ENCODE data around the gene HKDC1.

HKDC1 gene

DNA sequence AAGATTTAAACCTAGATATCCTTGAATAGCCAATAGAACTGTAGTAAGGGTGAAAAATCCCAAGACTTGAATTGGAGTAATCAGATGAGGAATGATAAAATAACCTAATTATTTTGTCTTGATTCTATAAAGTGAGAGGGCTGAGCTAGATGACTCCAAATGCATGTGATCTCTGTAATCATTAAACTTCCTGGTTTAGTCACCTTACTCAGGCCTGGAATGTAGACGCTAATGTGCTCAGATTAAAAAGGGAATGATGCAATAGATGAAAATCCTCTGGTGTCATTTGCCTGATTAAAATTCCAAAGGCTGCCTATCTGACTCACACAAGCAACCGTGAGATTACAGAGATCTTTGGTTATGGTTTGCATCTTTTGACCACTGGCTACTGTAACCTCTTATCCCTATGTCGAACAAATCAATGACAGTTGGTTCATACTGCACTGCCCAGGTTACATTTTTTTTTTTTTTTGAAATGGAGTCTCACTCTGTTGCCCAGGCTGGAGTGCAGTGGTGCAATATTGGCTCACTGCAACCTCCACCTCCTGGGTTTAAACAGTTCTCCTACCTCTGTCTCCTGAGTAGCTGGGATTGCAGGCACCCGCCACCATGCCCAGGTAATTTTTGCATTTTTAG is 2.9 kb upstream of the HKDC1 start:
- DNase-seq (ENCODE audit: low spot score) = no peak

DNA sequence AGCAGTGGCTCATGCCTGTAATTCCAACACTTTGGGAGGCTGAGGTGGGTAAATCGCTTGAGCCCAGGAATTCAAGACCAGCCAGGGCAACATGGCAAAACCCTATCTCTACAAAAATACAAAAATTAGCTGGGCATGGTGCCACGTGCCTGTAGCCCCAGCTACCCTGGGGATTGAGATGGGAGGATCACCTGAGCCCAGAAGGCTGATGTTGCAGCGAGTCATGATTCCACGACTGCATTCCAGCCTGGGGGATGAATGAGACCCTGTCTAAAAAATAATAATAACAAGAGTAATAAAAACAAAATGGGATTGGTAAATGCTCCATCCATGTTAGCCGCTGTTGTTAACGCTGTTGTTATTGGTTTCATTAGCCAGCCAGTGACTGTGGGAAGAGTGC is 1.3 kb upstream of the HKDC1 start:
- DNase-seq (ENCODE audit: low spot score) = no peak

DNA sequence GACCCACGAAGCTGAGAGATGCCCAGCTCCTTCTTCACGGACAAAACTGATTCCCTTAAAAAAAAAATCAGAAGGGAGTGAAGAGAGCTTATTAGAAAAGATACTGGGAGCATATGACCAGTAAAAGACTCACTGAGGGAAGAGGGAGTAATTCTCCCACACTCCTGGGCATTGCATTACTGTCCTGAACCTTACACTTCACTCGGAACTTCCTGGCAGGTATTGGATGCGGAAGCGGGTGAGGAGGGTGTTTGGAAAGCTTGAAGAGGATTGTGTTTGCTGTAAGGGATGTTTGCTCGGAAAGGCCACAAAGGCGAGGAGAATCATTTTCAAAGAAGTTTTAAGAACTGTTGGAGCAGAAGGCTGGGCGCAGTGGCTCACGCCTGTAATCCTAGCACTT is 375 bp downstream of the HKDC1 start:
- DNase-seq (ENCODE audit: low spot score) = no peak

DNA sequence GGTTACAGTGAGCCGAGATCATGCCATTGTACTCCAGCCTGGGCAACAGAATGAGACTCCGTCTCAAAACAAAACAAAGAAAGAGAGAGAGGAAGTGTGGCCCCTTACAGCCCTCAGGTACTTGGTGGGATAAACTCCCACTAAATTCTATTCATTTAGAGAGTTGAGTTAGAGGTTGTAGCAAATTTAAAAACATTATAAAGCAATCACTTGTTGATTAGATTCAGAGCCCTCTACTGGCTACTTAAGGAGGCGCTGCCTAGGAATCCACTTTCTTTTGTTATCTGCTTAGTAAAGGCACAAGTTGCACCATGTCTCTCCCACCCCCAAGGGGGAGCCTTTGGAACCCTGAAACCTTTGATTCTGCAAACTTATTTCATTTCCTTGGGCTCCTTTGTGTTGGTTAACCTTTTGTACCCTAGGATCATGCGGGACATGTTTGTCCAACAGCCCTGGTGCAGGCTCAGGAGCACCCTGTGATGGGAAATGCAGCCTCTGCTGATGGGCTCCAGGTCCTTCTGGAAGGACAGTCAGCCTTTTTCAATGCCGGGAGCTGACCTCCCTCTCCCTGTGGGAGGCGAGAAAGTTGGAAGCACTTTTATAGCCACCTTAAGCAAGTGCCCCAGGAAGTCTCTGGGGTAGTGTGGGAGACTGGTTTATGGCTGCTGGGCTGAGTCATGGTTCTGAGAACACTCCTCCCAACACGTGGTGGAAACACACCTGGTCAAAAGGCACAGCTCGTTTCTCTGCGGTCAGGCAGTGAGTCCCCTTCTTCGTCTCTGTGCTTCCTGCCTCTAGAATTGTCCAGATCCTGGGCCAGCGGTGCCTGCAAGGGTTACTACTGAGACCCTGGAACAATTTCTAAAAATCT is 2.3 kb downstream of the HKDC1 start:
- DNase-seq (ENCODE audit: low spot score) = no peak

DNA sequence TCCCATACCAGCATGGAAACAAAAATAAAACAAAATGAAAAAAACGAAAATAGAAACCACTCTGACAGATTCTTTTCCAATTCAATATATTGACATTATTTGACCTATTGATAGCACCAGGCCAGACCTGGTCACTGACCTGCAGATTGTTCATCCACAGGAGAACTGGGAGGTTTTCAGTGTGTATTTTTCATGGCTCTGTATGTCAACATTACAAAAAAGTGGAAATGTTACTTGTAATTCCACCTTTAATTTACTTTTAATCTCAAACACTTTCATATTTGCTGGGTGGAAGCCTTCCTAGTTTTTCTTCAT is 2.9 kb downstream of the HKDC1 start:
- DNase-seq (ENCODE audit: low spot score) = no peak

DNA sequence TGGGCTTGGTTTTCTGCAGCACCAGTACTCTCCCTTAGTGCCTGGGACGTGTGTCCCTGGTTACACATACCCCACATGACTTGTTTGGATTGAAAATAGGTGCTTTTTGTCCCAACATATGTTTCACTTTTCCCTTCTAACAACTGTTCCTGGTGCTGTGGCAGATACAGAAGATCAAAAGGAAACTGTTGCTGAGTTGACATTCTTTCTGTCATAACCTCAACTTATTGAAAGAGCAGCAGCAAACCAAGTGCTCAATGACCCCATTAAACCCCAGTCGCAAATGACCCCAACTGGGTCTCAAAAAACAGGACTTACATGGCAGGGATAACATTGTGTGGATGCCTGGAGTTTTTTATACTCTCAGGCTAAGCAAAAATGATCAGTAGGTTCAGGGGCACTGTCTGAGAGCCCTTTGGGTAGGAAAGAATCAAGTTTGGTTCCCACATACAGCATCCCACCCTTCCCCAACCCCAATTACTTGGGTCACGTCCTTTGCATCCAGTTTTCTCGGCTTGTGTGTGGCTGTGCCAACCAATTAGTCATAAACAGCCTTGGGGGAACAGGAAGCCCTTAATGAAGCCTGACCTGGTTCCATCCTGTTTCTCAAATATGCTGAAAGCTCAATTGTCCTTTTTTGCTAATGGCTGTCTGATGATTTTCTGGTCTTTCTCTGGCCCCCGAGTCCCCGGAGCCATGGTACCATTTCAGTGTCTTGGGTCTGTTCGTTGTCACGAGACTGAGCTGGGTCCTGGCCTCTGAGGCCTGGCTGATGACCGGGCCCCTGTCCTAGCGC is 4.9 kb downstream of the HKDC1 start:
- no peak for DNase-seq (ENCODE audit: low spot score)

DNA sequence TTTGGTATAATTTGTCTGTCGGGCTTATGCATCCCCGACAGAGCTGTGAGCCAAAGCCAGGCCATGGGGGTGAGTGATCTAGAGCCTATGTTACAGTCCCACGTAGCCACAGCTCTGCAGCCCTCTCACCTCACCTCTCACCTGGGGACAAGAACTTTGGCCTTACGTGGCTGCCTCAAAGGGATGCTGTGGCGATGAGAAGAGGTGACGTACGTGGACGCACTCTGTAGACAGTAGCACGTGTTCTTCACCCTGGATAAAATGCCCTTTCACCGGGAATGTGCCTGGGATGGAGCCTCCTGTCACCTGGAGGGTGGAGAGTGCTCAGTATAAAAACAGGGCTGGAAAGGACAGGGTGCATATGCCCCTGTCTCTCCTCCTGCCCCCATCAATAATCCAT is 5.5 kb downstream of the HKDC1 start:
- no peak for DNase-seq (ENCODE audit: low spot score)

DNA sequence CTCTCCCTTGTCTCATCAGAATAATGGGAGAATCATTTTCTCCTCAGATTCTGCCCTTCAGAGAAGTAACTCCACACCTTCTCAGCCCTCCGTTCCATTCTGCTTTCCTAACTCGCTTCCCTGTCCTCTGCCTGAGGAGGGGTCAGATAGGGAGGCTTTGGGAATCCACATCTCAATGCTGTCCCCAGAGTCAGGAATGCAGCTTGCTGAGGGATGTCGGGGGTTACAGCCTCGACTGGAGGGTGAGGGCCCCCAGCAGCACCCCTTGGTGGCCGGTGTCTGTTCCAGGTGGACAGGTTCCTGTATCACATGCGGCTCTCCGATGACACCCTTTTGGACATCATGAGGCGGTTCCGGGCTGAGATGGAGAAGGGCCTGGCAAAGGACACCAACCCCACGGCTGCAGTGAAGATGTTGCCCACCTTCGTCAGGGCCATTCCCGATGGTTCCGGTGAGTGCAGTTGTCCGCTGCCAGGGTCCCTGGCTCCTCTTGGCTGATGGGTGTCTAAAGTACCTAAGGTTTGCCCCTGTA is 6.9 kb downstream of the HKDC1 start:
- no peak for DNase-seq (ENCODE audit: low spot score)

DNA sequence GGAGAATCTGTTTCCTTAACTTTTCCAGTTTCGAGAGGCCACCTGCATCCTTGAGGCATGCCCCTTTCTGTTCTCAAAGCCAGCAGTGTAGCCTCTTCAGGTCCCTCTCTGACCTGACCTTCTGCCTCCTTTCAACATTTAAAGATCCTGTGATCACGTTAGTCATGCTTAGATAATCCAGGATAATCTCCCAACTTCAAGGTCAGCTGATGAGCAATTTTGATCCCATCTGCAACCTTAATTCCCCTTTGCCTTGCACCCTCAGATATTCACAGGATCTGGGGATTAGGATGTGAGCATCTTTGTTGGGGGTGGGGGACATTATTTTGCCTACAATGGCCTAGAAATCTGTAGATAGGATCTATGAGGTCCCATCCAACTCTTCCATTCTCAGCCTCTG is 8.0 kb downstream of the HKDC1 start:
- DNase-seq (ENCODE audit: low spot score) = no peak

DNA sequence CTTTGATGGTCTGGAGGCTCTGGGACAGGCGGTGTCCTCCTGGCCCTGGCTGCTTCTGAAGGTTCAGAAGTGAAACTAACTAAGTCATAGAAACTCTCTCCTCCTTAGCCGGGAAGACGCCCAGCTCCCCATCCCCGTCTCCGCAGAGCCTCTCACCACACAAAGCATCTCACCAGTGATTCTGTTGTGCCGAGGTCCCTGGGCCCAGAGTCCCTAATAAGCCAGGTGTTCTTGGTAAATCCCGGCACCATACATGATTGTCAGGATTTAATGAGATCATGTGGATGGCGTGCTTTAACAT is 9.4 kb downstream of the HKDC1 start:
- DNase-seq (ENCODE audit: low spot score) = no peak

DNA sequence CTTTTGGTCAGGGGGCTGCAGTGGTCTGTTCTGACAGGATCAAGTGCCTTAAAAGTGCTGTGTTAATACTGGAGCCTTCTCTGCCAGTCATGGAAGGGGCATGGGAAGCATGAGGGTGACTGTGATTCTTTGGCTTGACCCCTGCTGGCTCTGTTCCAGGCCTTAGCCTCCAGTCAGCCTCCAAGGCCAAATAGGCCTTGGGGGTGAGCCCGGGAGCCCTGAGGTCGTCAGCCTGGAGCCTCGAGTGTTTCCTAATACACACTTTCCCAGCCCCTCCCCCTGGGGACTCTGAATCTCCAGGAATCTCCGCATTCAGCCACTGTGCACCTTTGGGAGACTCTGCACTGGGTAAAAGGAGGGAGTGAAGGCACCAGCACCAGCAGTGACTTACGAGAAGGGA is 10.0 kb downstream of the HKDC1 start:
- DNase-seq (ENCODE audit: low spot score) = no peak

DNA sequence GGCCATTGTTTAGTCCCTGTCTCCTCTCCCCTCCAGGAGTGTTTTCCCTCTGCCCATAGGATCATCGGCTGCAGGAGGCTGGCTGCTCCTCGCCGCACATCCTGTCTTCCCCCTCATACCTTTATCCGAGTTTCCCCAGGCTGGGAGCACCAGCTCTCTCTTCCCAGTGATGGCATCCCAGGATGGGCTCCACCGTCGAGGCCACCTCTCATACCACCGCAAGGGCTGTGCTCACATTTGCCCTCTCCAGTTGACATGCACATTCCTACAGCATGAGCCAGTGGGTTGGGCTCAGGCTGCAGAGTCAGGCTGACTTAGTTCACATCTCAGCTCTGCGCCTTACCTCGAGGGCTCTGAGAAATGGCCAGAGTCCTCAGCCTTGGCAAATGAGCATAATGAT is 12.1 kb downstream of the HKDC1 start:
- no peak for DNase-seq (ENCODE audit: low spot score)

DNA sequence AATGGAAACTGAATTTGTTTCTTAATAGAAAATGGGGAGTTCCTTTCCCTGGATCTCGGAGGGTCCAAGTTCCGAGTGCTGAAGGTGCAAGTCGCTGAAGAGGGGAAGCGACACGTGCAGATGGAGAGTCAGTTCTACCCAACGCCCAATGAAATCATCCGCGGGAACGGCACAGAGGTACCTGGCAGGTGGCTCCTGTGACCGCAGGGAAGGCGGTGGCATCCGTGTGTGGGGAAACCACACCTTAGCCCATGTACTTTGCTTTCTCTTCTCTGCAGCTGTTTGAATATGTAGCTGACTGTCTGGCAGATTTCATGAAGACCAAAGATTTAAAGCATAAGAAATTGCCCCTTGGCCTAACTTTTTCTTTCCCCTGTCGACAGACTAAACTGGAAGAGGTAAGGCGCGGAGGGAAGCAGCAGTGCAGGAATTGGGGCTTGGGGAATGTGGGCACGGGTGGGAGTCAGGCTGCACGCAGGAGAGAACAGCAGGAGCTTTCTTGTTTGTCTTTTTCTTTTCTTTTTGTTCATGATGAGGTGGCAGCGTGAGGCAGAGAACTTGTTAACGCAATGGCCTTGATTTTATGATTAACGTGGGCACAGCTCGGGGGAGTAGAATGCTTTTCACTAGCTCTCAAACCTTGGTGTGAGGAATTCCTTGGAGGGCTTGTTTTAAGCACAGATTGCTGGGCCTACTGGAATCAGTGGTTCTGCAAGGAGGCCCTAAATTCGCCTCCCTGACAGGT is 12.8 kb downstream of the HKDC1 start:
- no peak for DNase-seq (ENCODE audit: low spot score)

DNA sequence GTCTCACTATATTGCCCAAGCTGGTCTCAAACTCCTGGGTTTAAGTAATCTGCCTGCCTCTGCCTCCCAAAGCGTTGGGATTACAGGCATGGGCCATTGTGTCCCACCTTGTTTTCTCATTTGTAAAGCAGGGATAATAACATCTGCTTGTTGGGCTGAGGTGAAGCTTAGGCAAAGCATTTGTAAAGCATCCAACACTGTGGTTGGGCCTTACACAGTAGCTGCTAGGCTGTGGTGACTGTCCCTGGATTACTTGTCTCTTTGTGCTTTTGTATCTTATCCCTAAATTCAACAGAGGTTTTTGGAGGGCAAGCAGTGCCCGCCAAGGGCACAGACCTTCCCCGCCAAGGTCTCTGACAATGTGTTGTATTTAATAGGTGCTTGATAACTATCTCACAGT is 14.3 kb downstream of the HKDC1 start:
- no peak for DNase-seq (ENCODE audit: low spot score)

DNA sequence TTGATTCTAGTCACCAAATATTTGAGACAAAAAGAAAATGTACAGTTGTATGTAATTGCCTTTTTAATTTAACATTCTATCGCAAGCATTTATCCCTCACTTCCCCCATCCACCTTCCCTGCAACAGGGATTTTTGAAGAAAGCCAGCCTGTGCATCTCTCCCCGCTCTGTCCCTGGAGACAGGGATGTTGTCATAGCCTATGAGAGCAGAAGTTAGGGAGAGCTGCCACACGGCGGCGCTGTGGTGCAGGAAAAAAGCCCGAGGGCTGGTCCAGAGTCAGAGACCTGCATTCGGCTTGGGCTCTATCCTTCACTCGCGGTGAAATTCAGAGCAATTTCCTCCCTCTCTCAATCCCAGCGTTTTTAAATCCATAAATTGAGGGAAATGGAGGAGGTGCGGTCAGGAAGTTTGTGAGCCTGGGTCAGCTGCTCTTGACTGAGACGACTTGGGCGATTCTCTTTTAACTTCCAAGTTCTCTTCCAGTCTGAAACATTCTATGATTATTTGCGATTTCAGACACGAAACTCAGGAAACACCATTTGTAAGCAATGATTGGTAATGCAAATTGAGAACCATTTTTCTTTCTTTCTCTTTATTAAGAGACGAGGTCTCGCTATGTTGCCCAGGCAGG is 17.5 kb downstream of the HKDC1 start:
- DNase-seq (ENCODE audit: low spot score) = peak; percentile 88

DNA sequence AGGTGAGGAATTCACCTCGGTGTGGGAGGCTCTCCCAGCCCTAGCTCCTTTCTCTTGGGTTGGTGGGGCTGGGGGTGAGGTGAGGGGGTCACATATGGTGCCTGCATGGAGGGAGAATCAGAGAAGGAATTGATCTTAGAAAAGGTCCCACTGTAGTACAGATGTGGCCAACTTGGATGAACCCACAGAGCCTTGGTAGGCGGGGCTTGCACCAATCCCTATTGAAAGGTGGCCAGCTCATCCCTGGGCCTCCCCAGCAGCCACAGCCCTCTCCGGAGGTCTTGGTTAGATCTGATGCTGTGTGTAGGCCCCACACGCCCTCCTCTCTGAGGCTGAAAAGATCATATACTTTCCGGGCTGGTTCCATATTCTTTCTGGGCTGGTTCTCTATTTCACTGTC is 19.0 kb downstream of the HKDC1 start:
- DNase-seq (ENCODE audit: low spot score) = no peak

DNA sequence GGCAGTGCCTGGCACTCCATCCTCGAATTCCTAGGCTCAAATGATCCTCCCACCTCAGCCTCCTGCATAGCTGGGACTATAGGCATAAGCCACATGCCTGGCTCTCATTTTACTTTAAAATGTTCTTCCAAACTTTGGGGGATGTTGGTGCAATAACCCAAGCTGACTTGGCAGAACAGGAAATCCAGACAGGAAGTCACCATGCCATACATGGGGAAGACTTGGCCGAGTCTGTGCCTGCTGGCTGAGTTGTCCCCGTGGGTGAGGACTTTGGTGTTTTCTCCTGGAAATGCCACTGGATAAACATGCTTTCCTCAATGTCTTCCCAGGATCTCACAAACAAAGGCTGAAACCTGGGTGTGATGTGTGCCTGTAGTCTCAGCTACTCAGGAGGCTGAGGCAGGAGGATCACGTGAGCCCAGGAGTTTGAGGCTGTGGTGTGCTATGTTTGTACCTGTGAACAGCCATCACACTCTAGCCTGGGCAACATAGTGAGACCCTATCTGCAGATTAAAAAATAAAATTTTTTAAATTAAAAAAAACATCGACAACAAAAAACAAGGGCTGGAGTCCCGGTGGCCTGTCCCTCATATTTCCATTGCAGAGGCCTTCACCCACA is 19.8 kb downstream of the HKDC1 start:
- DNase-seq (ENCODE audit: low spot score) = peak; percentile 36

DNA sequence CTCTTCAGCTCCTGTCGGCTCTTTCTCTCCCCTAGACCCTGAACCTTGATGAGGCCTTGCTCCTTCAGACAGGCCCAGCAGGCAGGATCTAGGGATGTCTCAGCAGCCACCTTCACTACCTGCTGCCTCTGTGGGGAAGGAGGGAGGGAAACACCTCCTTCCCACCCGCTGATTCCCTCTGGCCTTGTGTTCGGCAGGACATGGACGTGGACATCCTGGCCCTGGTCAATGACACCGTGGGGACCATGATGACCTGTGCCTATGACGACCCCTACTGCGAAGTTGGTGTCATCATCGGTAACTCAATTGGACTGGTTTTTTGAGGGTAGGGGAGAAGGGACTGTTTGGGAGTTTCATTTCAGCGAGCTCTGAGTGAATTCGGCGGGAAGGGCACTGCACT is 20.3 kb downstream of the HKDC1 start:
- no peak for DNase-seq (ENCODE audit: low spot score)

DNA sequence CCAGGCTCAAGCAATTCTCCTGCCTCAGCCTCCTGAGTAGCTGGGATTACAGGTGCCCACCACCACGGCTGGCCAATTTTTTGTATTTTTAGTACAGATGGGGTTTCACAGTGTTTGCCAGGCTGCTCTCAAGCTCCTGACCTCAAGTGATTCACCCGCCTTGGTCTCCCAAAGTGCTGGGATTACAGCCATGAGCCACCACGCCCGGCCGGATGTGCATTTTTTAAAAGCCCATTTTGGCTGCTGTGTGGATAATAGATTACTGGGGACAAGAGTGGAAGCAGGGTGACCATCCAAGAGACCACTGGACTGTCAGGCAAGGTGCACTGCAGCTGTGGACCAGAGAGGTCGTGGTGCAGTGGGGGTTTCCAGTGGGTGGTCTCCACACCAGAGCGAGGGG is 21.4 kb downstream of the HKDC1 start:
- DNase-seq (ENCODE audit: low spot score) = no peak

DNA sequence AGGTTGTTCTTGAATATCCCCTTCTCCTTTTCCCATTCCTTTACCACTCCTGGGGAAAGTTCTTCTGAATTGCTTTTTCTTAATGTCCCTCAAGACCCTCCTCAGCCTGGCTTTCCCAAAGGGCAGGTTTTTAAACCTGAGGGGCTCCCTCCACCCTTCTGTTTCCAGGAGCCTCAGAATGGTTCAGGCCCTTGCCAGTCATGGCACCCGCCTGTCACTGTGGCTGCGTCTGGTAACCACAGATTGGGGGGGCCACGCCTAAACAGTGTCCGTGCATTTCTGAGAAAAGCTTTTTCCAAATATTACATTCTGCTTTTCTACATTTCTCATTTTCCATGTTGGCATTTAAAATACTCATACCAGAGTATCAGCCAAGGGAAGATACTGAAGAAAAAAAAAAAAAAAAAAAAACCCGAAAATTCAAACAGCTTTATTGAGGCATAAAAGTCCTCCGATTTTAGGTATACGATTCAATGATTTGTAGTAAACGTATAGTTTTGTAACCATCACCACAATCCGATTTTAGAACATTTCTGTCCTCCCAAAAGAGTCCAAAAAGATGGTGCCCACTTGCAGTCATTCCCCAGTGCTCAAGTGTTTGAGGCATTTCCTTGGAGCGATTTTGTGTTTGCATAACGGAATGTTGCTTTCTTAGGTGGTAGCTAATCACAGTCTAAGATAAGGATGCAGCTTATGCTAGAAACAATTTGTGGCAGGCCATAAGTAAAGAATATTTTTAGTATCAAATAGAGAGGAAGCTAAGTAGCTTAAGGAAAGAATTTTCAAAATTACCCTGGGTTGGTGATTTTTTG is 22.1 kb downstream of the HKDC1 start:
- no peak for DNase-seq (ENCODE audit: low spot score)

DNA sequence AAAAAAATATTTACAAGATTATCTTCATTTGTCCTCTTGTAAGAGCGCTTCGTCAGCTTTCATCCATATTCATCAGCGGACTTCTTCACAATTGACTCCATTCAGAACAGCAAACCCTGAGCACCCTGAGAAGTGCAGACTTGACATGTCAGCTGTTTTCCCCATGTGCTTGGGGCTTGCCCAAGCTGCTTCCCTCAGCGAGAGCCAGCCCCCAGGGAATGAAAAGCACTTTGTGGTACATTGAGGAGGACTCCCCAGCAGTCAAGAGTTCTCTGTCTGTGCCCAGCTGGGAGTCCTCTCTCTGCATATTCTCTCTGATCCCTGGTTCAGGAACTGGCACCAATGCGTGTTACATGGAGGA is 22.7 kb downstream of the HKDC1 start:
- DNase-seq (ENCODE audit: low spot score) = peak; percentile 94
